SU-DHL-6 (cell line): ENCODE data around the gene CCNJL.

Experiments
- CTCF ChIP-seq: fragments of 200-600 bp; sonication (generic); IDR thresholded peaks from one replicate; pipeline ENCODE4 v1.5.1; 2017; ENCODE audit warnings: antibody characterized with exemption, mild to moderate bottlenecking, low read length, moderate library complexity; ENCODE audit not compliant: insufficient read depth, poor library complexity, severe bottlenecking
- EZH2phosphoT487 ChIP-seq: fragments of 200-600 bp; sonication (generic), shearing (Covaris generic); conservative IDR thresholded peaks from 2 replicates; pipeline ENCODE4 v1.6.1; 2018; ENCODE audit warnings: mild to moderate bottlenecking, antibody characterized with exemption, low read length, moderate library complexity, mixed read lengths

GRCh38 chr5:160293901-160294561 lies 18.3 kb downstream of the CCNJL start:
- TF ChIP-seq CTCF (no peak), EZH2phosphoT487 (no peak)
